ENCODE measurements around the gene SLC7A9.
"Not testable (repeated sequence)": the region's sequence is repeated elsewhere in the genome, so short reads cannot be mapped to it uniquely, and the experiment has no call there.

The SLC7A9 gene

GRCh38 chr19:32832094-32832493, 37.5 kb downstream of the SLC7A9 start:
- not testable (repeated sequence) for H3K36me3 Mint-ChIP-seq (ENCODE audit: low read depth); H3K9me3 Mint-ChIP-seq; H3K4me3 Mint-ChIP-seq; H3K27ac Mint-ChIP-seq; DNase-seq; H3K27me3 Mint-ChIP-seq
- H3K4me1 Mint-ChIP-seq (ENCODE audit: low read depth): peaks cover 16% of the 10 kb centered on the region

GRCh38 chr19:32831611-32832010, 38.0 kb downstream of the SLC7A9 start:
- Mint-ChIP-seq H3K4me1 (ENCODE audit: low read depth) (peaks cover 12% of the 10 kb centered on the region), H3K9me3 (no peaks in the 10 kb centered on the region), H3K36me3 (ENCODE audit: low read depth) (no peaks in the 10 kb centered on the region), H3K27ac (no peak overlapping the region), H3K4me3 (no peak overlapping the region), H3K27me3 (no peaks in the 10 kb centered on the region)
- no peak for DNase-seq

- Mint-ChIP-seq H3K9me3 (no peaks in the 10 kb centered on the region), H3K4me1 (ENCODE audit: low read depth) (peaks cover 12% of the 10 kb centered on the region), H3K27me3 (no peaks in the 10 kb centered on the region), H3K27ac (no peak overlapping the region), H3K36me3 (ENCODE audit: low read depth) (no peaks in the 10 kb centered on the region), H3K4me3 (no peak overlapping the region)
- no peak for DNase-seq
Observed at GRCh38 chr19:32830231-32831014, 39.1 kb downstream of the SLC7A9 start.

GRCh38 chr19:32829345-32829896, 40.1 kb downstream of the SLC7A9 start:
- no peaks in the 10 kb centered on the region for H3K9me3 Mint-ChIP-seq
- no peak overlapping the region for H3K4me3 Mint-ChIP-seq
- no peaks in the 10 kb centered on the region for H3K27me3 Mint-ChIP-seq
- no peak for DNase-seq
- peak overlapping the region; percentile 79 for H3K27ac Mint-ChIP-seq
- H3K36me3 Mint-ChIP-seq (ENCODE audit: low read depth): no peaks in the 10 kb centered on the region
- peaks cover 12% of the 10 kb centered on the region for H3K4me1 Mint-ChIP-seq (ENCODE audit: low read depth)

- no peaks in the 10 kb centered on the region for H3K27me3 Mint-ChIP-seq
- no peak for DNase-seq
- peaks cover 12% of the 10 kb centered on the region for H3K4me1 Mint-ChIP-seq (ENCODE audit: low read depth)
- H3K27ac Mint-ChIP-seq: peak overlapping the region; percentile 79
- H3K36me3 Mint-ChIP-seq (ENCODE audit: low read depth): no peaks in the 10 kb centered on the region
- H3K4me3 Mint-ChIP-seq: no peak overlapping the region
- H3K9me3 Mint-ChIP-seq: no peaks in the 10 kb centered on the region
Observed at GRCh38 chr19:32828643-32829344, 40.8 kb downstream of the SLC7A9 start.

- DNase-seq: no peak
- Mint-ChIP-seq H3K4me1 (ENCODE audit: low read depth) (peaks cover 12% of the 10 kb centered on the region), H3K27ac (no peak overlapping the region), H3K4me3 (no peak overlapping the region), H3K27me3 (peaks cover 3% of the 10 kb centered on the region), H3K9me3 (no peaks in the 10 kb centered on the region), H3K36me3 (ENCODE audit: low read depth) (no peaks in the 10 kb centered on the region)
Observed at GRCh38 chr19:32828139-32828538, 41.4 kb downstream of the SLC7A9 start.

- Mint-ChIP-seq H3K4me1 (ENCODE audit: low read depth) (peaks cover 17% of the 10 kb centered on the region), H3K27ac (no peak overlapping the region), H3K4me3 (no peak overlapping the region), H3K9me3 (no peaks in the 10 kb centered on the region), H3K27me3 (peaks cover 6% of the 10 kb centered on the region), H3K36me3 (ENCODE audit: low read depth) (no peaks in the 10 kb centered on the region)
- no peak for DNase-seq
Observed at GRCh38 chr19:32824916-32825608, 44.5 kb downstream of the SLC7A9 start.

GRCh38 chr19:32824191-32824751, 45.3 kb downstream of the SLC7A9 start:
- no peaks in the 10 kb centered on the region for H3K36me3 Mint-ChIP-seq (ENCODE audit: low read depth)
- H3K9me3 Mint-ChIP-seq: no peaks in the 10 kb centered on the region
- H3K4me3 Mint-ChIP-seq: no peak overlapping the region
- peaks cover 20% of the 10 kb centered on the region for H3K4me1 Mint-ChIP-seq (ENCODE audit: low read depth)
- DNase-seq: no peak
- peaks cover 10% of the 10 kb centered on the region for H3K27me3 Mint-ChIP-seq
- no peak overlapping the region for H3K27ac Mint-ChIP-seq

GRCh38 chr19:32823747-32824102, 45.8 kb downstream of the SLC7A9 start:
- peaks cover 10% of the 10 kb centered on the region for H3K27me3 Mint-ChIP-seq

GRCh38 chr19:32822916-32823746, 46.4 kb downstream of the SLC7A9 start:
- no peak overlapping the region for H3K4me3 Mint-ChIP-seq
- H3K9me3 Mint-ChIP-seq: no peaks in the 10 kb centered on the region
- H3K27me3 Mint-ChIP-seq: peaks cover 10% of the 10 kb centered on the region
- H3K4me1 Mint-ChIP-seq (ENCODE audit: low read depth): peaks cover 12% of the 10 kb centered on the region
- DNase-seq: no peak
- no peak overlapping the region for H3K27ac Mint-ChIP-seq
- no peaks in the 10 kb centered on the region for H3K36me3 Mint-ChIP-seq (ENCODE audit: low read depth)

More at GRCh38 chr19:32823747-32824102, 45.8 kb downstream of the SLC7A9 start:
- H3K9me3 Mint-ChIP-seq: no peaks in the 10 kb centered on the region
- H3K4me1 Mint-ChIP-seq (ENCODE audit: low read depth): peaks cover 14% of the 10 kb centered on the region
- no peak overlapping the region for H3K4me3 Mint-ChIP-seq
- H3K27ac Mint-ChIP-seq: no peak overlapping the region
- H3K36me3 Mint-ChIP-seq (ENCODE audit: low read depth): no peaks in the 10 kb centered on the region
- no peak for DNase-seq

- no peak overlapping the region for H3K4me3 Mint-ChIP-seq
Observed at GRCh38 chr19:32819419-32820400, 49.9 kb downstream of the SLC7A9 start.

GRCh38 chr19:32818536-32818935, 51.0 kb downstream of the SLC7A9 start:
- no peak for DNase-seq
- no peaks in the 10 kb centered on the region for H3K9me3 Mint-ChIP-seq
- H3K4me3 Mint-ChIP-seq: no peak overlapping the region
- no peaks in the 10 kb centered on the region for H3K36me3 Mint-ChIP-seq (ENCODE audit: low read depth)
- peaks cover 21% of the 10 kb centered on the region for H3K4me1 Mint-ChIP-seq (ENCODE audit: low read depth)
- no peak overlapping the region for H3K27ac Mint-ChIP-seq
- peaks cover 10% of the 10 kb centered on the region for H3K27me3 Mint-ChIP-seq

More at GRCh38 chr19:32819419-32820400, 49.9 kb downstream of the SLC7A9 start:
- Mint-ChIP-seq H3K27me3 (peaks cover 10% of the 10 kb centered on the region), H3K9me3 (no peaks in the 10 kb centered on the region), H3K27ac (no peak overlapping the region), H3K36me3 (ENCODE audit: low read depth) (no peaks in the 10 kb centered on the region), H3K4me1 (ENCODE audit: low read depth) (peaks cover 12% of the 10 kb centered on the region)
- DNase-seq: no peak
